ENCODE results near the gene NRIP3.

The NRIP3 gene

DNA sequence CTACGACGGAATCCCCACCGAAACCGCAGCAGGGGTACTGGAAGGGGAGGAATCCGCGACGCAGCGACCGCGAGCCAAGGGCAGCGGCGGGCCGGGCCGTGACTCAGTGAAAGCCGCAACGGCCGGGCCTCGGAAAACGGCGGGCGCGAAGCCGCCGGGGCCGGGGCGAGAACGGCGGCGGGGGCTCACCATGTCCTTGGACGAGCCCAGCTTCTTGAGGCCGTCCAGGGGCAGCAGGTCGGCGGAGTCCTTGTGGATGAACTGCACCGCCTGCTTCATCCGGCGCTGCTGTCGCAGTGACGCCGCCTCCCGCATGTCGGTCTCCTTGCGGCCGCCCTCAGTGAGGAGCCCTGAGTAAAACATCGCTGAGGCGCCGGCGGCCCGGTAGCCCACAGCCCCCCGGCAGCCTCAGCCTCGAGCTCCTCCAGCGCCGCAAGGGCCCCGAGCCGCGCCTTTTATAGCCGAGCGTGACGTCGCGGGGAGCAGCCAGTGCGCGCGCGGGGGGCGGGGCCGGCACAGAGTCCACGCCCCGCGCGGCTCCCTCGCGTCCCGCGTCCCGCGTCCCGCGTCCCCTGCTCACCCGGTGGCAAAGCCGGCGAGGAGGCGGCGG is at the start of gene NRIP3:
NRIP3 (minus strand) TSS at position 429 of the 610 bp plus-strand sequence; CDS start at position 363, 66 bp downstream.
- peak; percentile 84 for DNase-seq

DNA sequence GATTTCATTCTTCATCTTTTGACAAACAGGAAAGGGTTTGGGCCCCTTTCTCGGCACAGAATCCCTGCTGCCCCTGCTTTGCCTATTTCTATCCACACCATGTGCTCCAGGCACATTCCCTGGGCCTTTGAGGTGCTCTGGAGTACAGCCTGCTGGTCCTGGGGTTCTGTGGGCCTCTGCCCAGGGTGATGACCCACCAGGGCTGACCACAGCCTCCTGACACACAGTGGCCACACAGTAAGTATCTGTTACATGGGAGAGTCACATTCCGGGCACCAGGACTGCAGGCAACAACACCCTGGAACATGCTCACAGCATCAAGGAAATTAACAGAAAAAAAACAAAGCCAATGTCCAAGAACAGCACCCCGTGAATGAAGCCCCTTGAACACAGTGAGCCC is 48.5 kb upstream of the NRIP3 start:
- no peak for DNase-seq

- no peak for DNase-seq
Observed at GRCh38 chr11:9049959-9050358, 46.2 kb upstream of the NRIP3 start.

GRCh38 chr11:9047964-9048523 is 44.2 kb upstream of the NRIP3 start:
- no peak for DNase-seq

GRCh38 chr11:9046481-9046880 is 42.7 kb upstream of the NRIP3 start:
- DNase-seq, result no peak

DNA sequence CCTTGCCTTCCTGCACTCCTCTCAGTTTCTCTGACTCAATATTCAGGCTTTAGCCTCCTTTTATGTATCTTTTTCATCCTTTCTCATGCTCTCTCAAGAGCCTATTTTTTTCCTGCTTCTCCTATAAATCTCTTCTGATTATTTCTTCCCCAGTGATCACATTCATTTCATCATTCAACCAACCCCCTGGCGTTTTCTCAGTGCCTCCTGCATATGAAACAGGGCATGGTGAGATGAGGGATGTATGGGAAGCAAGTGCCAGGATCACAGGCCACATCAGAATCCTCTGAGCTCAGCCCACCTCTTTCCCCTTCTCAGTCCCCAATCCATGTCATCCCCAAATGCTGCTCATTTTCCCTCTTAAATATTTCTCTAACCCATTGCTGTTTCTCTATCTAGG is 38.7 kb upstream of the NRIP3 start:
- no peak for DNase-seq

GRCh38 chr11:9041747-9042146 is 37.9 kb upstream of the NRIP3 start:
- DNase-seq, result no peak

GRCh38 chr11:9040410-9040809 is 36.6 kb upstream of the NRIP3 start:
- no peak for DNase-seq

- DNase-seq, result no peak
Observed at GRCh38 chr11:9039863-9040262, 36.1 kb upstream of the NRIP3 start.

GRCh38 chr11:9039198-9039597 is 35.4 kb upstream of the NRIP3 start:
- no peak for DNase-seq

DNA sequence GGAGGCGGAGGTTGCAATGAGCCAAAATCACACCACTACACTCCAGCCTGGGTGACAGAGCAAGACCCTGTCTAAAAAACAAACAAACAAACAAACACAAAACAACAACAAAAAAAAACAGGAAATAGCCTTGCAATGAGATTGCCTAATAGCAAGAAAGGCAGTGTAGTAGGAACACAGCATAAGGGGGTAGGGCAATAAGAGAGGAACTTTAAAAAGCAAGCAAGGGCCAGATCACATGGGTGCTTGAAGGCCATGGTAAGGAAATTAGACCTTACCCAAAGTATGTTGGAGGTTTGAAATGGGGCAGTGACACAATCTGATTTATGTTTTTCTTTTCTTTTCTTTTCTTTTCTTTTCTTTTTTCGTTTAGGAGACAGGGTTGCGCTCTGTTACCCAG is 34.7 kb upstream of the NRIP3 start:
- DNase-seq, result no peak

DNA sequence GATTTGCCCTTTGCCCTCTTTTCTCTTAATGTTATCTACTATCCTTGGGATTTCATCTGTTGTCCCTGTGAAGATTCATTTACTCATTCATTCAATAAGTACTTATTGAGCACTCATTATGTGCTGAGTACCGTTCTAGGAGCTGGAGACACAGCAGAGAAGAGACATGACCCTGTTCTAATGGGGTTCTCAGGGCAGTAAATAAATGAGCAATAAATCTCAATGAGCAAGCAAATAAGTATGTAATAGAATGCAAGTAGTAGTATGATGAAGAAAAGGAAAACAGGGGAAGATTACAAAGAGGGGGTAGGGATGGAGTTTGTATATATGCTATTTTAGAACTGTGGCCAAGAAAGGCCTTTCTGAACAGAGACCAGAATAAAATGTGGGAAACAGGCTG is 34.2 kb upstream of the NRIP3 start:
- DNase-seq, result no peak

- no peak for DNase-seq
Observed at GRCh38 chr11:9037046-9037780, 33.4 kb upstream of the NRIP3 start.

- no peak for DNase-seq
Observed at GRCh38 chr11:9030601-9031000, 26.8 kb upstream of the NRIP3 start.

DNA sequence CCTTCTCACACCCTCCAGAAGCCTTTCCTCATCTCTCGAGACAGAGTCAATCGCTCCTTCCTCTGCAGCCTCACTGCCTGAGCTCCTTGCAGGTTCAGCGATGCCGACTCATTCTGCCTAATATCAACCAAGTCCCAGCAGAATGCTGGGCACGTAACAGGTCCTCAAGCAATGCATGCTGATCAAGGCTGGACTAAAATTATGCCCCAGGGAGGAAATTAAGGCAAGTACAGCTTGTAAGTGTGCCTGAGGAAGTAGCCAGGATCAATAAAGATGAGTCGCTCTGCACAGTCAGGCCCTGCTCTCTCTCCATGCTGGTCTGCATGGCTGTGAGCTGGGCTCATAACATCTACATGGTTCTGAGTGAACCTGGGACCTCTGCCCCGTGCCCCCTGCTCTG is 25.6 kb upstream of the NRIP3 start:
- no peak for DNase-seq

GRCh38 chr11:9028581-9028980 is 24.8 kb upstream of the NRIP3 start:
- no peak for DNase-seq

GRCh38 chr11:9025101-9025850 is 21.5 kb upstream of the NRIP3 start:
- no peak for DNase-seq

DNA sequence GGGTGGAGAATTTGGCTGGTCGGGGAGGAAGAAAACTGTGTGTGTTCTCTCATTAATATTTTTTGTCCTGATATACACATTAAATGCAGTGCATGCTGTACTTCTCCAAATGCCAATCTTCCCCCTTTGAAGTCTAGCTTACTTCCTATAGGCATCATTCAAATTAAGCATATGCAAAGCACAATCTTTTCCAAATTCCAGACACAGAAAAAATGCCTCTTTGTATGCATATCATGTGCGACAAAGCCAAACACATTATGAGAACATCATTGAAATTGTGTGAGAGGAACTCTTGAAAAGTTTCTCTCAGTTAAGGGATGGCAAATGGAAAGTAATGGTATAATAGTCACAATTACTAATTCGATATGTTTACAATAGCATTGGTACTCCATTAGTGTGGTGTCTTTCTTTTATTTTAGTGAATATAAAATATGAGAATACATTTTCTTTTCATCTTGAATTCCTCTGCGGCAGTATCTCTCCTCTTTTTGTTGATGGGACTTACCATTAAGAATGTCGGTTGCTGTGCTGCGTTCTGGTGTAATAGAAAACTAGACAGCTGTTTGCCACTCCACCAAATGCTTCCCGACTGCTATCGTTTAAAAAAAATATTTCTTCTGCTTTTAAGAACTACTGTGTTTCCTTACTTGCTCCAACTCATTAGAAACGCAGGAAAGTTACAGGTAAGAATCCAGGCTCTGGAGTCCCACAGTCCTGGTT is 19.3 kb upstream of the NRIP3 start:
- no peak for DNase-seq

DNA sequence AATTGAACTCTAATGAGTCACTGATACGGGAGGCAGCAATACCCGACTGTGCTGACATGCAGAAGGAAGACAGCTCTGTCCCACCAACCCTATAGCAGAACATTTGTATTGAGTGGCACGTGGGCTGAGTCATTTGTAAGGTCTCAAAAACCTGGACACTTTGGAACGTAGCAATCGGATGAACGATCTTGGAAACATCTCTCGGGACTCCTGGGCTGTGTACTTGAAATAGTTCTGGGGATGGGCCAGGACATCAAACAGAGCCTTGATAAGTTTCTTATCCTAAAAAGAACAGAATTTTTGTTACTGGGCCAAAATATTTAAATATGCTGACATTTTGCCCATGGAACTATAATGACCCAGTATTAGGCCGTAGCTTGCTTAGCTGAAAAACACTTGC is 17.1 kb upstream of the NRIP3 start:
- no peak for DNase-seq

GRCh38 chr11:9019861-9020260 is 16.1 kb upstream of the NRIP3 start:
- no peak for DNase-seq

GRCh38 chr11:9017773-9018172 is 14.0 kb upstream of the NRIP3 start:
- no peak for DNase-seq

GRCh38 chr11:9016916-9017642 is 13.3 kb upstream of the NRIP3 start:
- DNase-seq, result no peak

All from CD4-positive, alpha-beta T cell treated with Interleukin-6 for 4 hours (primary cell).